GM12873 (cell line): ENCODE results near the gene PRSS50.

Experiments used
- TF ChIP-seq, protein P1 (sequence below): IDR thresholded peaks from 2 replicates; pipeline ENCODE4 v1.5.1; 2012; ENCODE audit warnings: low read depth, mild to moderate bottlenecking, moderate library complexity, low read length, control low read depth; ENCODE audit not compliant: insufficient read depth; ENCODE audit errors: missing control alignments

The PRSS50 gene

DNA sequence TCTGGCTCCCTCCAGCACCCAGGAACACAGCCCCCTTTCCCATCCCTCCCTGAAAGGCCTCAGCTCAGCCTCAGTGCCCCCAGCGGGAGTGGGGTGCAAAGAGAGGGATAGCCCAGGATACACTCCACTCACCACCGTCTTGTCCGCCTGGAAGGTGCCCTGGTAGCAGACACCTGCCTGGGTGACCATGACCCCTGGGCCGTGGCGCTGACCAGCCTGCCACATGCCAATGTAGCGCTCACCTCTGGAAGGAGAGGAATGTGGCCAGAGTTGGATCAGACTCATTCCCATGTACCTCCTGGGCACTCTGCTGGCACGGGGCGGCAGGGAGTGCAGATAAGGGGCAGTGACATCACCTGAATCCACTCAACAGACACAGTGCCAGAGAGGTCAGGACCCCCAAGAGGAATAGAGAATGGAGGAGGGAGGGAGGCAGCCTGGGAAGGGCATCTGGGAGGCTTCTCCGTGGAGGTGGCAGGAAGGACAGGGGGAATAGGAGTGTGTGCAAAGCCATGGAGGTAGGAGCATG lies 37.3 kb downstream of the PRSS50 start:
- TF ChIP-seq, protein P1, sequence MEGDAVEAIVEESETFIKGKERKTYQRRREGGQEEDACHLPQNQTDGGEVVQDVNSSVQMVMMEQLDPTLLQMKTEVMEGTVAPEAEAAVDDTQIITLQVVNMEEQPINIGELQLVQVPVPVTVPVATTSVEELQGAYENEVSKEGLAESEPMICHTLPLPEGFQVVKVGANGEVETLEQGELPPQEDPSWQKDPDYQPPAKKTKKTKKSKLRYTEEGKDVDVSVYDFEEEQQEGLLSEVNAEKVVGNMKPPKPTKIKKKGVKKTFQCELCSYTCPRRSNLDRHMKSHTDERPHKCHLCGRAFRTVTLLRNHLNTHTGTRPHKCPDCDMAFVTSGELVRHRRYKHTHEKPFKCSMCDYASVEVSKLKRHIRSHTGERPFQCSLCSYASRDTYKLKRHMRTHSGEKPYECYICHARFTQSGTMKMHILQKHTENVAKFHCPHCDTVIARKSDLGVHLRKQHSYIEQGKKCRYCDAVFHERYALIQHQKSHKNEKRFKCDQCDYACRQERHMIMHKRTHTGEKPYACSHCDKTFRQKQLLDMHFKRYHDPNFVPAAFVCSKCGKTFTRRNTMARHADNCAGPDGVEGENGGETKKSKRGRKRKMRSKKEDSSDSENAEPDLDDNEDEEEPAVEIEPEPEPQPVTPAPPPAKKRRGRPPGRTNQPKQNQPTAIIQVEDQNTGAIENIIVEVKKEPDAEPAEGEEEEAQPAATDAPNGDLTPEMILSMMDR: no peak

DNA sequence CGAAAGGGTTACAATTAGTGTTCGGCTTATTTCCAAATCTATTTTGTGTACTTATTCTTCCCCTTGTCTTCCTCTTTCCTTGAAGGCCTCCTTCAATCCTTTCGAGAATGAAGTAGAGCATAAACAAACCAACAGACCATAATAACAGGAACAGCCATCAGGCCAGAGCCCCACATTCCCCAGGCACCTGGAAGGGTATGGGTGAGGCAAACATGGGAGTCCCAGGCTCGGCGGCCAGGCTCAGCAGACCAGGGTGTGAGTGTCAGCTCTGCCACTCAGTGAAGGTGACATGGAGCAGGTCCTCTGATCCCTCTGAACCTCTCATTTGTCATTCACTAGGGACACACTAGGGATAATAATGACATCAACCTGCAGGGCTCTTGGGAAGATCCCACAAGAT lies 38.0 kb downstream of the PRSS50 start:
- TF ChIP-seq, protein P1: no peak

DNA sequence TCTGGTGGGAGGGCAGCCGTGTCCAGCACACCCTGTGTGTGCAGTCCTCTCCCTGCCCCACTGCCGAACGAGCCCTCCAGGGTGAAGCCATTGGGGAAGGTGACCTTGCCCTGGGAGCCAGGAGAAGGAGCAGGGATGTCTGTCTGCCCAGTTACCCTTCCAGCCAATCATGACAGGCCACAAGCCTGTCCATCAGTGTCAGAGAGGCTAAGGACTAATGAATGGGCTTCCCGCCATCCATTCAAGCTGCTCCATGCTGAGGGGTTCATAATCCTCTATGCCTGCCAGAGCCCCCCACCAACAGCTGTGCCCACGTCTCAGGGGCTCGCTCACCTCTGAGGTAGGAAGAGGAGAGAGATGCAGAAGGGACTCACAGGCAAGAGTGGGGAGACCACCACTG lies 39.4 kb downstream of the PRSS50 start:
- TF ChIP-seq, protein P1: no peak

DNA sequence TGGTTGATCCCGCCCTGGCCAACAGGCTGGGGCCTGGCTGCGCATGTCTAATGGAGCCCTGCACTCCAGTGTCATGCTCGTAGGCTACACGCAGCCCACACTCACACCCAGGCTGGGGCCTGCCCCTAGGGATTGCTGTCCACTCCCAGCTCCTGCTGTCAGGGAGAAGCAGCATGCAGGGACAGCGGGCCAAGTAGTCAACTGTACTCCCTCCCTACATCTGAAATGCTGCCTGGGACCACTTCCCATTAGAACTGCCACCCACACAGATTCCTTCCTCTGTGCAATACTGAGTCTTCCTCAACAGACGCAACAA lies 40.3 kb downstream of the PRSS50 start:
- TF ChIP-seq, protein P1: no peak

DNA sequence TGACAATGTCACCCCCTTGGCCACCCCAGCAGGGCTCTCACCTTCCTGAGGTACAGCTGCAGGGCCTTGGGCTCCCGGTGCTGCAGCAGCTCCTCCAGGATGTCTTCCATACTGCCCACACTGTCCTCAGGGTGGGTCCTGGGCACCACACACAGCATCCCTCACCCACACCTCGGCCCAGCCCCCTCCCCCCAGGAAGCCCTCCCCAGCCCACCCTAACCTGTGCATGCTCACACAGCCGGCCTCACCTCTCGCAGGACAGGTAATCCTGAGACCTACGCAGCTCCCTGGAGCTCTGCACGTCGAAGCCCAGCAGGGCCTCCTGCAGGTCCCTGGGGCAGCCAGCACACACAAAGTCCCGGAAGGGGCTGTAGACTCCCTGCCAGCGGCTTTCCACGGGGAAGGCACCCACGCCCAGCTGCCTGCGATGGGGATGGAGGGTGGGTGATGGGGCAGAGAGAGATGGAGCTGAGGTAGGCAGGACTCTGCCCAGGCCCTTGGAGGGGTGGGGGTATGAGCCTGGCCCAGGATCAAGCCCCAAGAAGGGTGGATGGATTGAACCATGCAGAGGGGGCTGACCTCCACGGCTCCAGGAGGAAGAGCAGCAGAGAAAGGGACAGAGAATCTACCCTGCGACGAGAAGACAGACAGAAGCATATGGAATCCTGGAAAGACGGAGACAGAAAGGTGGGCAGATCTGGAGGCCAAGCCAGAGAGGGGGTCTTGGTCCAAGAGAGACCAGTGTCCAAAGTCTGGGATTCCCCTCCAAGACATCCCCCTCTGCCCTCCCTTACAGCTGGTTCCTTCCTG lies 40.9 kb downstream of the PRSS50 start:
- TF ChIP-seq, protein P1: no peak

DNA sequence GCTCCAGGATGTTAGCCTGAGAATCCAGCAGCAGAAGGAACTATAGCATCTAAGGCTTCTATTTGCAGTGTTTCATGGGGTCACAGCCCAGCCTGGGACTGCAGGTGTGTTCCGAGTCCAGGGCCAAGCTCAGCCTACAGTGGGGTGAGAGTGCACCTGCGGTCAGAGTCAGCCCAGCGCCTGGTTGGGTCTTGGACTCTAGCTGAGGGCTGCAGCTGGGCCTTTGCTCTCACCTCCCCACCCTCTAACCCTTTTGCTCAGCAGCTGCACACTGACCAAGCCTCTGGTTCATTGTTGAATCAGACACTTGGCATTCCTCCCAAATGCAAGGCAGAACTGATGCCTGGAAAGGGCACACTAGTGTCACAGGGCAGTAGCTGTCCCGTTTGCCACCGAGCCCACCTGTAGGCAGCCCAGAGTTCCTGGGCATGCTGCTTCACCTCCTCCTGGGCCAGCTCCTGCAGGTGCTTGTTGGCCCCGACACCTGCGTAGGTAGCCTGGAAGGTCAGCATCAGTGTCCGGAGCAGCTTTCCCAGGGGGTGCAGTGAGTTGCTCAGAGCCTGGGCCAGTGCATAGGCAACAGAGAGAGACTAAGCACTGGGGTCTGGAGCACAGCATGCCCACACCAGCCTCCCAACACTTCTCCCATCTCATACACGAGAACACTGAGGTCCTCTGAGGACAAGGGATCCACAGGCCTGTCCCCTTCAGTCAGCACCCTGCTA lies 41.7 kb downstream of the PRSS50 start:
- TF ChIP-seq, protein P1: no peak

DNA sequence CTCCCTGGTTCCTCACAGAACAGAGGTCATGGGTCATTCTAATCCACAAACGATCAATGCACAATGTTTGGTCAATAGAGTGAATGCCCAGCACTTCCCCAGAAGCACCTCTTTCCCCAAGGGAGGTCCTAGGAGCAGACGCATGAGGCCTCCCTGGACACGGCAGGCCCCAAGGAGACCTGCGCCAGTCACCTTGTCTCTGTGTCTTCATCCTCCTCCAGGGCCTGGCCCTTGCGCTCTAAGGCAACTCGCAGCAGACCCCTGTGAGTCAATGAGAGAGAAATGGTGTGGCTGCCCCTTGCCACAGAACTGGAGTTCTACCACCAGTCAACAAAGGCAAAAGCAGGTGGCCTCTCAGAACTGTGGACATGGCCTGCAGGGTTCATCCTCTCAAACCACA lies 42.2 kb downstream of the PRSS50 start:
- TF ChIP-seq, protein P1: no peak
